Astrocyte of the cerebellum (primary cell): ENCODE results near the gene DOCK2.

Experiments used
- DNase-seq: peaks from one replicate; pipeline ENCODE4 v3.0.0-alpha.2; 2011; ENCODE audit warnings: low read depth
- H3K4me3 ChIP-seq: 2 replicates; pipeline ENCODE4 v1.5.1; 2011; ENCODE audit warnings: mild to moderate bottlenecking, low read depth, low read length, moderate library complexity
- CTCF ChIP-seq: IDR thresholded peaks from 2 replicates; pipeline ENCODE4 v1.5.1; 2012; ENCODE audit warnings: low read length, low read depth, moderate library complexity, mild to moderate bottlenecking; ENCODE audit errors: missing control alignments
- in situ Hi-C: cut with HindIII; loops from 2 replicates; pipeline ENCODE4 v1.10.0; 2017; ENCODE audit warnings: low sequenced_read_pairs

DOCK2 gene

GRCh38 chr5:169905017-169905416, 267.9 kb downstream of the DOCK2 start:
- in situ Hi-C loops = no loop called here
- H3K4me3 ChIP-seq = no peak overlapping the region
- no peak for TF ChIP-seq CTCF
- DNase-seq = no peak

- no peak overlapping the region for H3K4me3 ChIP-seq
Measured at GRCh38 chr5:169906745-169907649, 269.9 kb downstream of the DOCK2 start.

GRCh38 chr5:169908864-169909263, 271.8 kb downstream of the DOCK2 start:
- TF ChIP-seq CTCF = no peak
- H3K4me3 ChIP-seq = no peak overlapping the region
- no peak for DNase-seq
- in situ Hi-C loops = no loop called here

More at GRCh38 chr5:169906745-169907649, 269.9 kb downstream of the DOCK2 start:
- no peak for TF ChIP-seq CTCF
- in situ Hi-C loops = no loop called here
- no peak for DNase-seq

GRCh38 chr5:169909945-169910344, 272.9 kb downstream of the DOCK2 start:
- no peak for DNase-seq
- in situ Hi-C loops = no loop called here
- H3K4me3 ChIP-seq = no peak overlapping the region
- TF ChIP-seq CTCF = no peak

- no peak for TF ChIP-seq CTCF
- no peak for DNase-seq
- in situ Hi-C loops = no loop called here
- H3K4me3 ChIP-seq = no peak overlapping the region
Measured at GRCh38 chr5:169910393-169910792, 273.3 kb downstream of the DOCK2 start.

GRCh38 chr5:169911448-169912212, 274.6 kb downstream of the DOCK2 start:
- in situ Hi-C loops = no loop called here
- no peak overlapping the region for H3K4me3 ChIP-seq
- no peak for DNase-seq
- TF ChIP-seq CTCF = no peak
